Sigmoid colon (tissue), 4 donors: ENCODE data around the gene IDI2.

Experiments used
- POLR2A ChIP-seq, 2 donors: fragments of 450-650 bp; IDR thresholded peaks; one replicate each; pipeline ENCODE4 v1.6.1; 2016; ENCODE audit warnings: antibody characterized with exemption in 2 of 2, mild to moderate bottlenecking in 2 of 2, moderate library complexity in 2 of 2
- POLR2AphosphoS5 ChIP-seq, 4 donors: sonication (generic); formaldehyde crosslinking; IDR thresholded peaks; one replicate each; pipeline ENCODE4 v1.6.1; 2017; ENCODE audit warnings: antibody characterized with exemption in 4 of 4
- TF ChIP-seq, protein P1 (sequence below), 4 experiments: fragments of 450-650 bp in 3 of 4; fragments of 200-600 bp in 1 of 4; IDR thresholded peaks; one replicate each; pipeline ENCODE4 v1.5.1; 2016 to 2019; ENCODE audit warnings: antibody characterized with exemption in 4 of 4, mild to moderate bottlenecking in 3 of 4, moderate library complexity in 2 of 4

DNA sequence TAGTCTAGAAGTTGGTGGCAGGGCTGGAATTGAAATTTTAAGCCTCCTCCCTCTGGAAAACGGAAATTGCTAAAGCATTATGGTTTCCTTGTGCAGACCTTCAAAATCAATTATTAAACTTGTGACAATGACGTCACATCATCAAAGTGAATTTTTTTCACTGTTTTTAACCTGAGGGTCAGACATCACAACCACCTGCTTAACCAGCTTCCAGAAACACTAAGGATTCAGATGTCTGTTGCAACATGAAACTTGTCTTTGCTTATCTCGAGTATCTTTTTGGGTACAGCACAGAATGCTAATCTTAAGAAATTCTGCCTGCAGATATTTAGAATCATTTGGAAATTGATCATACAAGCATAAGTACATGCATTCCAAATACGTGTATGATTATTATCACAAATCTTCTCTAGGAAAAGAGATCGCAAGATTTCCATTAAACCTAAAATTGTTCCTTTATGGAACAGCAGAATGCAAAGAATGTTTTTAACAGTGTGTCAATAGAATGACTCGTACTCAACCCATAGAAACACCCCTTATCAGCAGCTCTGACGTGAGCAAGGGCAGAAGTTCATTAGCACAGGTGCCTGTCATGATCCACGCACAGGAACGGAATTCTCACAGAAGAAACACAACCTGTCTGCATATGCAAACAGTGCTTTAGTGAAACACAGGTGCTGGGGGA, 41.5 kb downstream of the IDI2 start:
- TF ChIP-seq, protein P1, sequence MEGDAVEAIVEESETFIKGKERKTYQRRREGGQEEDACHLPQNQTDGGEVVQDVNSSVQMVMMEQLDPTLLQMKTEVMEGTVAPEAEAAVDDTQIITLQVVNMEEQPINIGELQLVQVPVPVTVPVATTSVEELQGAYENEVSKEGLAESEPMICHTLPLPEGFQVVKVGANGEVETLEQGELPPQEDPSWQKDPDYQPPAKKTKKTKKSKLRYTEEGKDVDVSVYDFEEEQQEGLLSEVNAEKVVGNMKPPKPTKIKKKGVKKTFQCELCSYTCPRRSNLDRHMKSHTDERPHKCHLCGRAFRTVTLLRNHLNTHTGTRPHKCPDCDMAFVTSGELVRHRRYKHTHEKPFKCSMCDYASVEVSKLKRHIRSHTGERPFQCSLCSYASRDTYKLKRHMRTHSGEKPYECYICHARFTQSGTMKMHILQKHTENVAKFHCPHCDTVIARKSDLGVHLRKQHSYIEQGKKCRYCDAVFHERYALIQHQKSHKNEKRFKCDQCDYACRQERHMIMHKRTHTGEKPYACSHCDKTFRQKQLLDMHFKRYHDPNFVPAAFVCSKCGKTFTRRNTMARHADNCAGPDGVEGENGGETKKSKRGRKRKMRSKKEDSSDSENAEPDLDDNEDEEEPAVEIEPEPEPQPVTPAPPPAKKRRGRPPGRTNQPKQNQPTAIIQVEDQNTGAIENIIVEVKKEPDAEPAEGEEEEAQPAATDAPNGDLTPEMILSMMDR (IDR thresholded peaks at IDR 0.05) = no peak
- no peak for TF ChIP-seq POLR2AphosphoS5 (IDR thresholded peaks at IDR 0.05)
- TF ChIP-seq POLR2A (IDR thresholded peaks at IDR 0.05) = no peak
